ENCODE results near the gene RAB33B. TPM values are rescaled to one million over a fixed set of nuclear protein-coding genes. Genes with fewer than 3 reads are reported as not detected.
"Not testable (repeated sequence)": the region's sequence is repeated elsewhere in the genome, so short reads cannot be mapped to it uniquely, and the experiment has no call there.

Gene RAB33B
- total RNA-seq, 2 experiments from 2014 or later: 9.2 to 11.7 TPM

DNA sequence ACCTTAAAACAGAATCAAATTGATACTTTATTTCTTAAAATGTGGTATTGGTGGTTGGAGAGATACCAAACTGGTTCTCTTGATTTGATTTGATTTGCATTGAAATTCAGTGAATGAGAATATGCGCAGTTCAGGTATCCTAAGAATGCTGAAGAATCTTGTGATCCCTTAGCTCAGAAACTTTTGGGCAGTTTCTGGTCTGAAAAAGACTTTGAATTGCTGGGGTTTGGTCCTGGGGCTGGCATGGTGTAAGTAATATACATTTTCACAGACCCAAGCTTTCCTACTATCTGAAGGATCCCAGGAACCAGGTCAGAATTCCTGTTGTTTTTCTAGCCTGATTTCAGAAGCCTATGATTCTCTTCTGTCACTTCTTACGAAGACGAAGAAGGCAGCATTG, 6.6 kb downstream of the RAB33B start:
- POLR2A ChIA-PET: interaction anchor here (0.8 kb wide), 3 partner anchors 10 to 44 kb away, joined by 3 read pairs; no protein-coding TSS in a partner anchor
- intact Hi-C loops (cut with micrococcal nuclease; ENCODE audit: unreplicated experiment): no loop called here
- H3K79me2 ChIP-seq (ENCODE audit: insufficient read depth, low read depth, low read length): peaks cover 61% of the 10 kb centered on the region
- peaks cover 21% of the 10 kb centered on the region for H3K36me3 ChIP-seq (ENCODE audit: insufficient read depth, low read length)
- BruUV-seq (replicated peaks): no TSS peak
- no peak overlapping the region for H3K4me3 ChIP-seq (ENCODE audit: low read depth, low read length, poor library complexity, severe bottlenecking)
- TF ChIP-seq, protein P1, sequence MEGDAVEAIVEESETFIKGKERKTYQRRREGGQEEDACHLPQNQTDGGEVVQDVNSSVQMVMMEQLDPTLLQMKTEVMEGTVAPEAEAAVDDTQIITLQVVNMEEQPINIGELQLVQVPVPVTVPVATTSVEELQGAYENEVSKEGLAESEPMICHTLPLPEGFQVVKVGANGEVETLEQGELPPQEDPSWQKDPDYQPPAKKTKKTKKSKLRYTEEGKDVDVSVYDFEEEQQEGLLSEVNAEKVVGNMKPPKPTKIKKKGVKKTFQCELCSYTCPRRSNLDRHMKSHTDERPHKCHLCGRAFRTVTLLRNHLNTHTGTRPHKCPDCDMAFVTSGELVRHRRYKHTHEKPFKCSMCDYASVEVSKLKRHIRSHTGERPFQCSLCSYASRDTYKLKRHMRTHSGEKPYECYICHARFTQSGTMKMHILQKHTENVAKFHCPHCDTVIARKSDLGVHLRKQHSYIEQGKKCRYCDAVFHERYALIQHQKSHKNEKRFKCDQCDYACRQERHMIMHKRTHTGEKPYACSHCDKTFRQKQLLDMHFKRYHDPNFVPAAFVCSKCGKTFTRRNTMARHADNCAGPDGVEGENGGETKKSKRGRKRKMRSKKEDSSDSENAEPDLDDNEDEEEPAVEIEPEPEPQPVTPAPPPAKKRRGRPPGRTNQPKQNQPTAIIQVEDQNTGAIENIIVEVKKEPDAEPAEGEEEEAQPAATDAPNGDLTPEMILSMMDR (conservative IDR thresholded peaks at IDR 0.05; ENCODE audit: low read length): no peak
- peaks cover 24% of the 10 kb centered on the region for H3K4me1 ChIP-seq (ENCODE audit: insufficient read depth, low read length, poor library complexity, severe bottlenecking)
- H2AFZ ChIP-seq (ENCODE audit: low read length): no peak overlapping the region
- H3K9me2 ChIP-seq (ENCODE audit: insufficient read depth, low read length): no peaks in the 10 kb centered on the region
- CTCF ChIA-PET (ENCODE audit: unreplicated experiment): no interaction called here
- no peak for DNase-seq (ENCODE audit: low spot score)
- no peak overlapping the region for H3K27ac ChIP-seq (ENCODE audit: low read depth, low read length, poor library complexity, severe bottlenecking)
- H3K4me2 ChIP-seq (ENCODE audit: low read length): no peak overlapping the region
- no peaks in the 10 kb centered on the region for H3K9me3 ChIP-seq (ENCODE audit: low read length)
- peaks cover 14% of the 10 kb centered on the region; the same call in 1 of the 2 replicates for H4K20me1 ChIP-seq (ENCODE audit: insufficient read depth, low read length)

DNA sequence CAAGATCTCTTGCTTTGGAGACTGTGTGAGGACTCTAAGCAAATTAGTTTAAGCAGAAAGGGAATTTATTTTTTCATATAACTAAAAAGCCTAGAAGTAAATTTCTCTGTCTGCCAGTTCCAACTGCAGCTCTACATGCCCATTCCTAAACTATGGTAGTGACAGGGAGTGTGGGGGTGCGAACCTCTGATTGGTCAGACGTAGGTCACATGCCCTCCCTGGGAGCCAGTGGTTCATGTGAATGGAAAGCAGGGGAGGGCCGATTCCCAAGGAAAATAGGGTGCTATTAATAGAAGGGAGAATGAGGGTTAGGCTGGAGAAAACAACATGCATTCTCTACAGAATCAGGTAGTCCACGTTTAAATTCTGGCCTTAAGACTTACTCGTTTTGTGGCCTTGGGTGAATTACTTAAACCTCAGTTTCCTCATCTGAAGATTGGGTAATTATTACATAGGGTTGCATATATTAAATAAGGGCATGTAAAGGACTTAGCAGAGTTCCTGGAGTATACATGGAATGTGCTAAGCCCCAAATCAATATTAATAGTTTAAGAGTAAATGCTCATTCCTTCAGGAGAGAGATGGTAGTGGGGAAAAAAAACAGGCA, 7.2 kb downstream of the RAB33B start:
- TF ChIP-seq, protein P1 (conservative IDR thresholded peaks at IDR 0.05; ENCODE audit: low read length): no peak
- no peak for TF ChIP-seq EZH2phosphoT487 (IDR thresholded peaks at IDR 0.05; ENCODE audit: borderline replicate concordance, low read depth, low read length)
- CTCF ChIA-PET (ENCODE audit: unreplicated experiment): interaction anchor here (0.6 kb wide), 1 partner anchor 176 kb away, joined by 3 read pairs; no protein-coding TSS in a partner anchor
- H3K9me3 ChIP-seq (ENCODE audit: low read length): no peaks in the 10 kb centered on the region
- no peak overlapping the region for H2AFZ ChIP-seq (ENCODE audit: low read length)
- H4K20me1 ChIP-seq (ENCODE audit: insufficient read depth, low read length): peaks cover 12% of the 10 kb centered on the region; the same call in 1 of the 2 replicates
- no peak overlapping the region for H3K27ac ChIP-seq (ENCODE audit: low read depth, low read length, poor library complexity, severe bottlenecking)
- H3K4me1 ChIP-seq (ENCODE audit: insufficient read depth, low read length, poor library complexity, severe bottlenecking): peaks cover 19% of the 10 kb centered on the region
- peaks cover 21% of the 10 kb centered on the region for H3K36me3 ChIP-seq (ENCODE audit: insufficient read depth, low read length)
- H3K4me3 ChIP-seq (ENCODE audit: low read depth, low read length, poor library complexity, severe bottlenecking): no peak overlapping the region
- peaks cover 61% of the 10 kb centered on the region for H3K79me2 ChIP-seq (ENCODE audit: insufficient read depth, low read depth, low read length)
- no peak for DNase-seq (ENCODE audit: low spot score)
- no peak overlapping the region for H3K4me2 ChIP-seq (ENCODE audit: low read length)
- intact Hi-C loops (cut with micrococcal nuclease; ENCODE audit: unreplicated experiment): no loop called here
- no TSS peak for BruUV-seq (replicated peaks)
- H3K9me2 ChIP-seq (ENCODE audit: insufficient read depth, low read length): no peaks in the 10 kb centered on the region
- POLR2A ChIA-PET: interaction anchor here (0.8 kb wide), 1 partner anchor 11 kb away, joined by 3 read pairs; no protein-coding TSS in a partner anchor

DNA sequence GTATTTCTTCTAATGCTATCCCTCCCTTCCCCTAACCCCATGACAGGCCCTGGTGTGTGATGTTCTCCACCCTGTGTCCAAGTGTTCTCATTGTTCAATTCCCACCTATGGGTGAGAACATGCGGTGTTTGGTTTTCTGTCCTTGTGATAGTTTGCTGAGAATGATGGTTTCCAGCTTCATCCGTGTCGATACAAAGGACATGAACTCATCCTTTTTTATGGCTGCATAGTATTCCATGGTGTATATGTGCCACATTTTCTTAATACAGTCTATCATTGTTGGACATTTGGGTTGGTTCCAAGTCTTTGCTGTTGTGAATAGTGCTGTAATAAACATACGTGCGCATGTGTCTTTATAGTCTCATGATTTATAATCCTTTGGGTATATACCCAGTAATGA, 10.6 kb downstream of the RAB33B start:
- peaks cover 50% of the 10 kb centered on the region for H3K79me2 ChIP-seq (ENCODE audit: insufficient read depth, low read depth, low read length)
- peaks cover 21% of the 10 kb centered on the region for H3K36me3 ChIP-seq (ENCODE audit: insufficient read depth, low read length)
- H3K4me1 ChIP-seq (ENCODE audit: insufficient read depth, low read length, poor library complexity, severe bottlenecking); CTCF ChIA-PET (ENCODE audit: unreplicated experiment); H3K9me2 ChIP-seq (ENCODE audit: insufficient read depth, low read length); DNase-seq (ENCODE audit: low spot score); BruUV-seq (replicated peaks); H4K20me1 ChIP-seq (ENCODE audit: insufficient read depth, low read length); POLR2A ChIA-PET; H3K4me3 ChIP-seq (ENCODE audit: low read depth, low read length, poor library complexity, severe bottlenecking); H3K4me2 ChIP-seq (ENCODE audit: low read length); H2AFZ ChIP-seq (ENCODE audit: low read length); H3K27ac ChIP-seq (ENCODE audit: low read depth, low read length, poor library complexity, severe bottlenecking); intact Hi-C loops (cut with micrococcal nuclease; ENCODE audit: unreplicated experiment): not testable (repeated sequence)
- H3K9me3 ChIP-seq (ENCODE audit: low read length): peaks cover 11% of the 10 kb centered on the region; the same call in 1 of the 2 replicates

Measured in OCI-LY7 (cell line).